Measurements from ENCODE around the gene SDSL. TPM values are rescaled to one million over a fixed set of nuclear protein-coding genes. Genes with fewer than 3 reads are reported as not detected.

The SDSL gene
- total RNA-seq (2014; rRNA removed; shearing (Covaris generic)) = 3.9 TPM in 2 replicates
- 9.7 and 10.5 TPM in 2 replicates for polyA plus RNA-seq (2015; cell fraction: cytosol; rRNA removed)
- 8.2 and 9.7 TPM in 2 replicates for polyA plus RNA-seq (2015; cell fraction: nucleus; rRNA removed)

GRCh38 chr12:113422030-113422885 lies at the start of gene SDSL:
SDSL (plus strand) TSS chr12:113422380; CDS start chr12:113427983, 5,603 bp downstream.
- DNase-seq (ENCODE audit: low read depth) = peak; percentile 95

GRCh38 chr12:113373440-113373839 lies 48.7 kb upstream of the SDSL start:
- no peak for DNase-seq (ENCODE audit: low read depth)

DNA sequence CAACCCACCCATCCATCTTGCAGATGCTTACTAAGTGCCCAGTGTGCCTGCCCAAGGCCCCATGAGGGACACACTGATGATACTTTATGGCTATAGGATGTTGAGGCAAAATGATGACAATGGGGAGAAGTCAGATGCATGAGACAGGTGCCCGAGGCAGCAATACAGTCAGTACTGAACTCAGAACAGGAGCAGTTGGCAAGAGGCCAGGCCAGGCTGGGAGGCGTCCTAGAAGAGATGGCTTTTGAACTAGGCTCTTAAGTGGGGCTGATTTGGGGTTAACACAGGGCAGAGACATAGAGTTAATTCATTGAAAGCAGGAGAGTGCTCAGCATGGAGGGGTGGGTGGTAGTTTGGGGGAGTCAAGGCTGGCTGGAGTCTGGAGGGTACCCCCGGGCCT lies 48.2 kb upstream of the SDSL start:
- DNase-seq (ENCODE audit: low read depth) = no peak

DNA sequence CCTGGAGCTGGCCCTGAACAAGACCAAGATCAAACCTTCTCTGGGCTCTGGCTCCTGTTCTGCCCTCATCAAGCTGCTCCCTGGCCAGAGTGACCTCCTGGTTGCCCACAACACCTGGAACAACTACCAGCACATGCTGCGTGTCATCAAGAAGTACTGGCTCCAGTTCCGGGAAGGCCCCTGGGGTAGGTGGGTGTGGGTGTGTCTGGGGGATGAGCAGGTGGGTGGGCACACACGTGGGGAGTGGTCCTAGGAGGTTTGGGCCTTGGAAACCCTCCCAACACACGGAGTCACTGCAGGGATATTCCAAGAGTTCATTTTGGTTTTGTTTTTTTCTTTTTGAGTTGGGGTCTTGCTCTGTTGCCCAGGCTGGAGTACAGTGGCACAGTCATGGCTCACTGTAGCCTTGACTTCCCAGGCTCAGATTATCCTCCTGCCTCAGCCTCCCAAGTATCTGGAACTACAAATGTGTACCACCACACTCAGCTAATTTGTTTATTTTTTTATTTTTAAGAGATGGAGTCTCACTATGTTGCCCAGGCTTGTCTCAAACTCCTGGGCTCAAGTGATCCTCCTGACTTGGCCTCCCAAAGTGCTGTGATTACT lies 47.3 kb upstream of the SDSL start:
- no peak for DNase-seq (ENCODE audit: low read depth)

DNA sequence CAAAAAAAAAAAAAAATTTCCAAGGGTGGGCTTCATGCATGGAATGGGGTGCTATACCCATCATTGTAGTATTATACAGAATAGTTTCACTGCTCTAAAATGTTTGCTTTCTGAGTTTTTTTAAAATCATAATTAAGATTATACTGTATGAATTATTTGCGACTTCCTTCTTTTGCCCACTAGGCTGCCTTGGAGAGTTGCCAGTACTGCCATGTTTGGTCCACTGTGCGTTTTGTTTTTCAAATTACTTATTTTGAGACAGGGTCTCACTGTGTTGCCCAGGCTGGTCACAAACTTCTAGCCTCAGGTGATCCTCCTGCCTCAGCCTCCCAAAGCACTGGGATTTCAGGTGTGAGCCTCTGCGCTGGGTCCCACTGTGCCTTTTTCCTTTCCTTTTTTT lies 43.9 kb upstream of the SDSL start:
- no peak for DNase-seq (ENCODE audit: low read depth)

DNA sequence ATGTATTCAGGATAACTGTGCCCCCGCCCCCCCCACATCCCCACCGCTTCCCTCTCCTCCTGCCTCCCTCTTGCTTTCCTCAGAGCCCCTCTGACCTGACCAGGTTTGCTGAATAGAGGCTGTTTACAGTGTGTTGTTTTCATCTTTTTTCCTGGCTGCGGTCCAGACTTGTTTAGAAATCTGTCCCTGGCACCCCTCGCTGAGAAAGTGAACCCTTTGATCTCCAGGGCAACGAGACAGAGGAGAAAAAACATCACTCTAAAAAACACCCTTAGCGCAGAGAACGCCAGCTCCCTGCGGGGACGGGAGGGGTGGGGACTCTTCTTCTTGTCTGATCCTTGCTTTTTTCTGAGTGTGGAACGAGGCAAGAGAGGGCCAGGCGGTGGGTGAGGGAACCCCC lies 41.0 kb upstream of the SDSL start:
- DNase-seq (ENCODE audit: low read depth) = no peak

GRCh38 chr12:113382206-113382605 lies 40.0 kb upstream of the SDSL start:
- no peak for DNase-seq (ENCODE audit: low read depth)

DNA sequence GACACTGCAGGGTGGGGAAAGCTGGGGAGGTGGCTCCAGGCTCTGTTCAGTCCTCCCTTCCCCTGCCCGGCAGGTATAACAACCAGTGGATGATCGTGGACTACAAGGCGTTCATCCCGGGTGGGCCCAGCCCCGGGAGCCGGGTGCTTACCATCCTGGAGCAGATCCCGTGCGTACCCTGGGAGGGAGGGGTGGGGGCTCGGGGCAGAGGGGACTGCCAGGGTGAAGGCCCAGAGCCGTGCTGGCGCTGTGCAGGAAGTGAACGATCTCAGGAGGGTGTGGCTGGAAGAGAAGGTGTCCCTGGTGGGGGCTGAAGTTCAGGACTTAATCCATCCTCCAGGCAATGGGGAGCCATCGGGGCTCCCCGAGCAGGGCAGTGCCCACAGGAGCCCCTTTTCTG lies 37.4 kb upstream of the SDSL start:
- no peak for DNase-seq (ENCODE audit: low read depth)

DNA sequence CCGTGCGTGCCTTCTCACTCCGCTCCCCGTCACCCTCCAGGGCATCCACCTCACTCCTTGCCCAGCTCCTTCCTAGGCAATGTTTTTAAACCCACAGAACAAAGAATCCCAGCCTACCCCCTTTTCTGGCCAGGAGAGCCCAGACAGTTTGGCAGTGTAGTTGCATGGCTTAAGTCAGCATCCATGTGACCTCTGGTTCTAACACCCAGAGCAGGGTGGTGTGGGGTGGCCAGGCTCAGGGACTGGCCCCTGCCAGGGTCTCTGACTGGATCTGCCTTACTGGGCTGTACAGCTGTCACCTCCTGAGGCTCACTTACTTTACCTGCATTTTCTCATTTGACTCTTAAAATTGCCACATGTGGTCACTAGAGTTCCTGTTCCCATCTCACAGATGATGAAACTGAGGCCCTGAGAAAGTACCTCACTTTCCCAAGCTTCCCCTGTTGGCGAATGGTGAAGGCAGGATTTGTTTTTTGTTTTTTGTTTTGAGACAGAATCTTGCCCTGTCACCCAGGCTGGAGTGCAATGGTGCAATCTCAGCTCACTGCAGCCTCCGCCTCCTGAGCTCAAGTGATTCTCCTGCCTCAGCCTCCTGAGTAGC lies 36.8 kb upstream of the SDSL start:
- no peak for DNase-seq (ENCODE audit: low read depth)

- no peak for DNase-seq (ENCODE audit: low read depth)
Observed at GRCh38 chr12:113386866-113387566, 35.2 kb upstream of the SDSL start.

GRCh38 chr12:113387631-113388030 lies 34.5 kb upstream of the SDSL start:
- no peak for DNase-seq (ENCODE audit: low read depth)

DNA sequence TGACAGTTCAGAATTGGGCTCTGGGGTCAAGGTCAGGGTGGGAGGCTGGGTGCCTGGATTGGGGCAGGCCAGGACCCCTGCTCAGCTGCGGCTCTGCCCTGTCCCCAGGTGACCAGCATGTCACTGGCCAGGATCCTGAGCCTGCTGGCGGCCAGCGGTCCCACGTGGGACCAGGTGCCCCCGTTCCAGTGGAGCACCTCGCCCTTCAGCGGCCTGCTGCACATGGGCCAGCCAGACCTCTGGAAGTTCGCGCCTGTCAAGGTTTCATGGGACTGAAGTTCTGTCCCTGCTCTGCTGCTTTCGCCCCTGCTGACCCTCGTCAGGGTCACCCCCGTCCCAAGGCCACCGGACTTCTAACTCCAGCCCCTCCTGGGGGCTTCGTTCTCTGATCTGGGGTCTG lies 33.8 kb upstream of the SDSL start:
- no peak for DNase-seq (ENCODE audit: low read depth)

- DNase-seq (ENCODE audit: low read depth) = no peak
Observed at GRCh38 chr12:113390064-113391043, 31.8 kb upstream of the SDSL start.

- no peak for DNase-seq (ENCODE audit: low read depth)
Observed at GRCh38 chr12:113391145-113391544, 31.0 kb upstream of the SDSL start.

DNA sequence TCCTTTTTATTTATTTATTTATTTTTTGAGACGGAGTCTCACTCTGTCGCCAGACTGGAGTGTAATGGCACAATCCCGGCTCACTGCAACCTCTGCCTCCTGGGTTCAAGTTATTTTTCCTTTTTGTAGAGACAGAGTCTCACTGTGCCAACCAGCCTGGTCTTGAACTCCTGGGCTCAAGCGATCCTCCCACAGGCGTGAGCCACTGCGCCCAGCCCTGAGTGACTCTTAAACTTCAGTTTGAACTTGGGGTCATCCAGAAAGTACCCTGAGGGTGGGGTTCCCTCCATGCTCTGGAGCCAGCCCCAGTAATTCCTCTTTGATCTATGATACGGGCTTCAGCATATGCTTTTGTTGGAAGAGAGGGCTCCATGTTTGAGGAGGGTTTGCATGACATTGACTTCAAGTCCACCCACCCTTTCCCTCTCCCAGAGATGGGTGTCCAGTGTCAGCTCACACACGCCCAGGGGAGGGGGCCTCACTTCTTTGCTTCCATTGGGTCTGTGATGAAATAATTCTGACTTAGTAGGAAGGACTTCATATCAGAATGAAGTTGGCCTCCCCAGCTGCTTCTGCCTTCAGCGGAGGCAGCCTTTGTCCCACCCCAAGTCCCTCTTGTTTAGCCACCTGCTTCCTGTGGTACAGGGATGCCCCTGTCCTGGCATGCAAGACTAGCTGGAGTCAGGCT lies 30.4 kb upstream of the SDSL start:
- no peak for DNase-seq (ENCODE audit: low read depth)

- DNase-seq (ENCODE audit: low read depth) = no peak
Observed at GRCh38 chr12:113392520-113392919, 29.7 kb upstream of the SDSL start.

DNA sequence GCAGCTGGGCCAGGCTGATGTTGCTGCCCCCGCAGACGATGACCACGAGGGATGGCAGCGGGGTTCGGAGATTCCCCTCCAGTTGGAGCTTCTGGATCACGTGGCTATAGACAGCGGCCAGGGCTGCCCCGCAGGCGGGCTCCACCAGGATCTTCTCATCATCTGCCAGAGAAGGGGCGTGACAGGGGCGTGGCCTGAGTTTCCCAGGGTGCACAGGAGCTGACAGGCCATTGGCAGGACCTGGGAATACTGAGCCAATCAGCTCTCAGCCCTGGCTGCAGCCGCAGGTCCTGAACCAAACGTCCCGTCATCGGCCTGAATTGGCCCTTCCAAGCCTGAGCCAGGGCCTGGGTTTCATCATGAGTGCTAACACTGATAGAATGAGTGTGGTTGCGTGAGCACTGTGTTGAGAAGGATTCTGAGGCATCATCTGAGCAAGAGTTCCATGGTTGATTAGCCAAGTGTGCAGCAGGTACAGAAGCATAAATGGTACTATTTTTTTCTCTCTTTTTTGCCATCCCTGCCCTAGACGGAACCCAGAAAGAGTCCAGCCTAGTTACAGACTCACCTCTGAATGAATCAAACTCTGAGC lies 29.1 kb upstream of the SDSL start:
- DNase-seq (ENCODE audit: low read depth) = no peak

GRCh38 chr12:113393749-113394148 lies 28.4 kb upstream of the SDSL start:
- DNase-seq (ENCODE audit: low read depth) = no peak

DNA sequence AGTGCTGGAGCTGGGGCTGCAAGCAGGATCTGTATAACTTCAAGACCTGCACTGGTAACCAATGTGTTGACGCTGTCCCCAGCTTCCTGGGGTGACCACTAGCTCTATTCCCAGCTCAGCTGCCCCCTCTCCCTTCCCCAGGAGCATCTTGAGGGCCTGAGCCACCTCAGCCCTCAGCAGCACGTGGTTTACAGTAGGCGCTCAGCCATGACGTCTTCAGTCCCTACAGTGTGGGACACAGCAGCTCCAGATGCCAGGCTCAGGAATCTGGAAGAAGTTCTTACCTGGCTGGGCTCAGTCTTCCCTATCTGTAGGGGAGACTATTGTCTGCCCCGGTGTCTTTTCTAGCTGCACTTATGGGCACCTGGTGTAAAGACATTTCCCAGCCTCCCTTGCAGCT lies 27.1 kb upstream of the SDSL start:
- no peak for DNase-seq (ENCODE audit: low read depth)
